ENCODE measurements around the gene NEIL1. TPM values are rescaled to one million over a fixed set of nuclear protein-coding genes. Genes with fewer than 3 reads are reported as not detected.
A peak's percentile ranks its signal among the peaks of the same experiment; 100 is the strongest.

NEIL1 gene
- total RNA-seq, 1 experiment from 2014 or later = 41.4 TPM

GRCh38 chr15:75327005-75327404 is 19.8 kb upstream of the NEIL1 start:
- Histone ChIP-seq H3K27me3 (ENCODE audit: insufficient read depth, low read length) (no peaks in the 10 kb centered on the region), H2AFZ (ENCODE audit: low read depth, low read length, poor library complexity, severe bottlenecking) (no peak overlapping the region), H3K9me2 (ENCODE audit: insufficient read depth) (no peaks in the 10 kb centered on the region), H3K9me3 (ENCODE audit: control insufficient read depth in 1 of 2, insufficient read depth in 1 of 2, low read depth in 1 of 2, low read length in 2 of 2) (no peaks in the 10 kb centered on the region), H3K27ac (ENCODE audit: low read depth, low read length) (no peak overlapping the region), H3K4me3 (replicated peaks in 1 of 2; ENCODE audit: low read depth in 1 of 2, low read length in 2 of 2) (no peak overlapping the region), H3K4me2 (ENCODE audit: low read length) (no peak overlapping the region), H4K20me1 (ENCODE audit: insufficient read depth) (no peaks in the 10 kb centered on the region), H3K4me1 (ENCODE audit: control insufficient read depth in 1 of 2, insufficient read depth in 2 of 2, low read length in 2 of 2) (no peaks in the 10 kb centered on the region), H3K9ac (ENCODE audit: low read length) (no peak overlapping the region), H3K79me2 (ENCODE audit: insufficient read depth, low read length) (no peaks in the 10 kb centered on the region), H3K36me3 (ENCODE audit: control insufficient read depth in 1 of 2, insufficient read depth in 2 of 2, low read length in 2 of 2) (no peaks in the 10 kb centered on the region)
- TF ChIP-seq POLR2AphosphoS5 (IDR thresholded peaks at IDR 0.05; ENCODE audit: low read depth, low read length) = no peak
- TF ChIP-seq, protein P1, sequence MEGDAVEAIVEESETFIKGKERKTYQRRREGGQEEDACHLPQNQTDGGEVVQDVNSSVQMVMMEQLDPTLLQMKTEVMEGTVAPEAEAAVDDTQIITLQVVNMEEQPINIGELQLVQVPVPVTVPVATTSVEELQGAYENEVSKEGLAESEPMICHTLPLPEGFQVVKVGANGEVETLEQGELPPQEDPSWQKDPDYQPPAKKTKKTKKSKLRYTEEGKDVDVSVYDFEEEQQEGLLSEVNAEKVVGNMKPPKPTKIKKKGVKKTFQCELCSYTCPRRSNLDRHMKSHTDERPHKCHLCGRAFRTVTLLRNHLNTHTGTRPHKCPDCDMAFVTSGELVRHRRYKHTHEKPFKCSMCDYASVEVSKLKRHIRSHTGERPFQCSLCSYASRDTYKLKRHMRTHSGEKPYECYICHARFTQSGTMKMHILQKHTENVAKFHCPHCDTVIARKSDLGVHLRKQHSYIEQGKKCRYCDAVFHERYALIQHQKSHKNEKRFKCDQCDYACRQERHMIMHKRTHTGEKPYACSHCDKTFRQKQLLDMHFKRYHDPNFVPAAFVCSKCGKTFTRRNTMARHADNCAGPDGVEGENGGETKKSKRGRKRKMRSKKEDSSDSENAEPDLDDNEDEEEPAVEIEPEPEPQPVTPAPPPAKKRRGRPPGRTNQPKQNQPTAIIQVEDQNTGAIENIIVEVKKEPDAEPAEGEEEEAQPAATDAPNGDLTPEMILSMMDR (IDR thresholded peaks at IDR 0.05 in 2 of 3, conservative IDR thresholded peaks at IDR 0.05 in 1 of 3; ENCODE audit: borderline replicate concordance in 1 of 3, insufficient read depth in 1 of 3, low read depth in 2 of 3, low read length in 2 of 3) = peak in 2 of 3 experiments; percentile 19 to 39; a peak in 2 of 6 replicates
- no TSS peak for BruUV-seq (replicated peaks)
- DNase-seq (ENCODE audit: low read depth, low spot score) (no peak), ATAC-seq (peak; percentile 72)
- intact Hi-C loops (cut with micrococcal nuclease) = loop anchor here (2.0 kb wide), 1 partner anchor 20 kb away; the partner anchor contains the start of gene NEIL1
- CTCF ChIA-PET = no interaction called here
- POLR2A ChIA-PET = no interaction called here
- RAD21 ChIA-PET (ENCODE audit: low non-redundant PET in 1 of 2, low total read pairs in 2 of 2, uncharacterized antibody in 2 of 2, unreplicated experiment in 2 of 2) = no interaction called here

DNA sequence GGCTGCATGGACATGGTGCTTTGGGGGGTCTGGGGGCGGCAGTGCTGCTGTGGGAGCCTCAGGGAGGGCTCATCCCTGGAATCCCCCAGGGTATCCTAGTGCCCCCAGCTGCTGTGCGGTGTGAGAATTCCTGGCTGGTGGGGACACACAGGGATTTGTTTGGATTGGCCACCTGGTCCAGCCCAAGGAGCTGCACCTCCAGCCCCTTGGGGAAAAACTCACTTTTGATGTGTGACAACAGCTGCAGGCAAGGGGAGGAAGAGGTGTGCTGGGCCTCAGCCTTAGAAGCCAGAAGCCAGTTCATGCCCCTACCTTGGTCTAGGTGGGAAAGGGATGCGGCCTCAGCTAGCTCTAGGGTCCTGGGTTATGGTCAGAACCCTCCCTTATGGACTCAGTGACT is 19.3 kb upstream of the NEIL1 start:
- intact Hi-C loops (cut with micrococcal nuclease) = loop anchor here (2.0 kb wide), 1 partner anchor 19 kb away; the partner anchor contains the start of gene NEIL1
- no peak overlapping the region for H3K27ac ChIP-seq (ENCODE audit: low read depth, low read length)
- no TSS peak for BruUV-seq (replicated peaks)
- no peaks in the 10 kb centered on the region for H4K20me1 ChIP-seq (ENCODE audit: insufficient read depth)
- no peak for DNase-seq (ENCODE audit: low read depth, low spot score)
- H3K4me3 ChIP-seq (replicated peaks in 1 of 2; ENCODE audit: low read depth in 1 of 2, low read length in 2 of 2) = no peak overlapping the region
- H3K9ac ChIP-seq (ENCODE audit: low read length) = no peak overlapping the region
- no peaks in the 10 kb centered on the region for H3K27me3 ChIP-seq (ENCODE audit: insufficient read depth, low read length)
- no peak overlapping the region for H3K4me2 ChIP-seq (ENCODE audit: low read length)
- H3K79me2 ChIP-seq (ENCODE audit: insufficient read depth, low read length) = no peaks in the 10 kb centered on the region
- TF ChIP-seq CEBPB (IDR thresholded peaks at IDR 0.05; ENCODE audit: low read depth) = no peak
- TF ChIP-seq ZFX (IDR thresholded peaks at IDR 0.05) = no peak
- no peak for TF ChIP-seq ZNF274 (IDR thresholded peaks at IDR 0.05; ENCODE audit: low read depth, low read length)
- TF ChIP-seq POLR2A (IDR thresholded peaks at IDR 0.05; ENCODE audit: borderline replicate concordance, extremely low read depth, insufficient read depth, insufficient read length) = no peak
- TF ChIP-seq SP1 (IDR thresholded peaks at IDR 0.05; ENCODE audit: low read depth) = no peak
- TF ChIP-seq, protein P2, sequence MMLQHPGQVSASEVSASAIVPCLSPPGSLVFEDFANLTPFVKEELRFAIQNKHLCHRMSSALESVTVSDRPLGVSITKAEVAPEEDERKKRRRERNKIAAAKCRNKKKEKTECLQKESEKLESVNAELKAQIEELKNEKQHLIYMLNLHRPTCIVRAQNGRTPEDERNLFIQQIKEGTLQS (IDR thresholded peaks at IDR 0.05) = no peak
- no peak for TF ChIP-seq SIN3A (IDR thresholded peaks at IDR 0.05; ENCODE audit: low read depth)
- TF ChIP-seq EZH2 (IDR thresholded peaks at IDR 0.05) = no peak
- TF ChIP-seq, protein P3, sequence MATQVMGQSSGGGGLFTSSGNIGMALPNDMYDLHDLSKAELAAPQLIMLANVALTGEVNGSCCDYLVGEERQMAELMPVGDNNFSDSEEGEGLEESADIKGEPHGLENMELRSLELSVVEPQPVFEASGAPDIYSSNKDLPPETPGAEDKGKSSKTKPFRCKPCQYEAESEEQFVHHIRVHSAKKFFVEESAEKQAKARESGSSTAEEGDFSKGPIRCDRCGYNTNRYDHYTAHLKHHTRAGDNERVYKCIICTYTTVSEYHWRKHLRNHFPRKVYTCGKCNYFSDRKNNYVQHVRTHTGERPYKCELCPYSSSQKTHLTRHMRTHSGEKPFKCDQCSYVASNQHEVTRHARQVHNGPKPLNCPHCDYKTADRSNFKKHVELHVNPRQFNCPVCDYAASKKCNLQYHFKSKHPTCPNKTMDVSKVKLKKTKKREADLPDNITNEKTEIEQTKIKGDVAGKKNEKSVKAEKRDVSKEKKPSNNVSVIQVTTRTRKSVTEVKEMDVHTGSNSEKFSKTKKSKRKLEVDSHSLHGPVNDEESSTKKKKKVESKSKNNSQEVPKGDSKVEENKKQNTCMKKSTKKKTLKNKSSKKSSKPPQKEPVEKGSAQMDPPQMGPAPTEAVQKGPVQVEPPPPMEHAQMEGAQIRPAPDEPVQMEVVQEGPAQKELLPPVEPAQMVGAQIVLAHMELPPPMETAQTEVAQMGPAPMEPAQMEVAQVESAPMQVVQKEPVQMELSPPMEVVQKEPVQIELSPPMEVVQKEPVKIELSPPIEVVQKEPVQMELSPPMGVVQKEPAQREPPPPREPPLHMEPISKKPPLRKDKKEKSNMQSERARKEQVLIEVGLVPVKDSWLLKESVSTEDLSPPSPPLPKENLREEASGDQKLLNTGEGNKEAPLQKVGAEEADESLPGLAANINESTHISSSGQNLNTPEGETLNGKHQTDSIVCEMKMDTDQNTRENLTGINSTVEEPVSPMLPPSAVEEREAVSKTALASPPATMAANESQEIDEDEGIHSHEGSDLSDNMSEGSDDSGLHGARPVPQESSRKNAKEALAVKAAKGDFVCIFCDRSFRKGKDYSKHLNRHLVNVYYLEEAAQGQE (IDR thresholded peaks at IDR 0.05; ENCODE audit: low read depth) = no peak
- TF ChIP-seq, protein P4, sequence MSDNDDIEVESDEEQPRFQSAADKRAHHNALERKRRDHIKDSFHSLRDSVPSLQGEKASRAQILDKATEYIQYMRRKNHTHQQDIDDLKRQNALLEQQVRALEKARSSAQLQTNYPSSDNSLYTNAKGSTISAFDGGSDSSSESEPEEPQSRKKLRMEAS (IDR thresholded peaks at IDR 0.05) = no peak
- TF ChIP-seq EZH2phosphoT487 (IDR thresholded peaks at IDR 0.05; ENCODE audit: borderline replicate concordance) = no peak
- no peak for ATAC-seq
- POLR2A ChIA-PET = no interaction called here
- no peak overlapping the region for H2AFZ ChIP-seq (ENCODE audit: low read depth, low read length, poor library complexity, severe bottlenecking)
- H3K4me1 ChIP-seq (ENCODE audit: control insufficient read depth in 1 of 2, insufficient read depth in 2 of 2, low read length in 2 of 2) = no peaks in the 10 kb centered on the region
- no peaks in the 10 kb centered on the region for H3K9me3 ChIP-seq (ENCODE audit: control insufficient read depth in 1 of 2, insufficient read depth in 1 of 2, low read depth in 1 of 2, low read length in 2 of 2)
- no peaks in the 10 kb centered on the region for H3K9me2 ChIP-seq (ENCODE audit: insufficient read depth)
- CTCF ChIA-PET = no interaction called here
- RAD21 ChIA-PET (ENCODE audit: low non-redundant PET in 1 of 2, low total read pairs in 2 of 2, uncharacterized antibody in 2 of 2, unreplicated experiment in 2 of 2) = no interaction called here
- H3K36me3 ChIP-seq (ENCODE audit: control insufficient read depth in 1 of 2, insufficient read depth in 2 of 2, low read length in 2 of 2) = no peaks in the 10 kb centered on the region
